ENCODE results near the gene IPO8.

IPO8 gene

DNA sequence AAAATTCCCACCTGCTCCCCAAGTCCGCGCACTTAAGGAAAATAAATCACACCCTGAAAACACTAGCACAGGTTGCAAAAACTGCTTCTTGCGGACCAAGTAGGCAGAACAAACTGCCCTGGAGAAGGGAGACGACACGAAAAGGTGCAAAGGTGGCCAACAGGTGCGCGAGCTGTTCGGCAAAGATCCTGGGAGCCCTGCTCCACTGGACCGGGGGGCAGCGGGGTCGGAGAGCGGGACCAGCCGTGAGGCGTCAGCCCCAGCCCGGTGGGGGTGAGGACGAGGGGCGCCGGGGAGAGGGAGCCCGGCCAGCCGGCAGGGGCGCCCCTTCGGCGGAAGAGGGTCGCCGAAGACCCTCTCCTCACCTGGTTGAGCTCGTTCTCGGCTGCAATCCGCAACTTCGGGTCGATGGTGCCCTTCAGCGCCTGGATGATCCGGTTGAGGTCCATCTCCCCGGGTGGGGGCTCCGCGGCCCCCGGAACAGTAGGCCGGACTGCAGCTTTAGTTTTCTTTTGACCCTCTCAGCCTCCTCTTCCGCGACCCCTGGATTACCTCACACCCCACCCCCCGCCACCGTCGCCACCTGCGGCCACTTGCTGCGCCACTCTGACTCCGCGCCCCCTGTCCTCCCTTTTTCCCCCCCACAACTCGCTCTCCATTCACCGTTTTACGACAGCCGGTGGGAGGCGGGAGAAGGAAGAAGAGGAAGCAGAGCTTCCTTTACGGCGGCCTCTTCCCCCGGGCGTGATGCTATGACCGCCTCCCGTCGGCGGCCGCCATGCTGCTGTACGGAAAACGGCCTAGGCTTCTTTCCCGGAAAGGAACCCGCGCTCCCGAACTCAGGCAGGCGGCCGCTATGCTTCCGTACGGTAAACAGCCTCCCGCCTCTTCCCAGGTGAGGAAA, at the start of gene IPO8:
Gene IPO8 (minus strand): TSS at position 671 of the 904 bp plus-strand sequence. CDS start 222 bp downstream, at position 449.
- DNase-seq = peak; percentile 94

- no peak for DNase-seq
Measured at GRCh38 chr12:30744321-30744720, 48.7 kb upstream of the IPO8 start.

GRCh38 chr12:30740274-30740673, 44.6 kb upstream of the IPO8 start:
- no peak for DNase-seq

GRCh38 chr12:30739020-30739419, 43.4 kb upstream of the IPO8 start:
- DNase-seq = no peak

DNA sequence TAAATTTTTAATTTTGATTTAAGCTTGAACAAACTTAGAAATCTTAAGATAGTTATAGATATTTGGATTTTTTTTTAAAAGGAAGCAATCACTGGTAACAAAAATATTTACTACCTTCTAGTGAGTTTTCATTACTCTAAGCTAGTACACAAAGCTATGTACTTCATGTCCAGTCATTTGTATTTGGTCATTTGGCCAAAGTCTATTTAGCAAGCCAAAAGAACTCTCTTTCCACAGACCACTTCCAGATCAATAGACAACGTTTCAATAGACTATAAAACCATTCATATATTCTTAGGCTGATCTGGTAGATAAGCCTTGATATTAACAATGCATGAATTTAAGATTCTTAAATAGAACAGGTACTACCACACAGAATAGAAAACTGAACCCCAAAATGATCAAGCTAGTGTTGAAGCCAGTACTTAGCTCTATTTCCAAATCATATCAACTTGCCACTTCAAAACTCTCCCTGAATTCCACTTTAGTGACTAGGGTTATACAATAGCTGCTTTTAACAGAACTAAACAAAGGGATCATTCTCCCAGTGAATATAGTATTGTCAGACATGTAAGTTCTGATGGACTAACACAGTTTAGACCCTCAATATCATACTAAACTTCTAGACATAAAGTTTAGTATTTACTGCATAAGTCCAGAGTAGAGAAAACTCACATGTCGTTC, 37.4 kb upstream of the IPO8 start:
- no peak for DNase-seq

- no peak for DNase-seq
Measured at GRCh38 chr12:30730011-30730410, 34.3 kb upstream of the IPO8 start.

DNA sequence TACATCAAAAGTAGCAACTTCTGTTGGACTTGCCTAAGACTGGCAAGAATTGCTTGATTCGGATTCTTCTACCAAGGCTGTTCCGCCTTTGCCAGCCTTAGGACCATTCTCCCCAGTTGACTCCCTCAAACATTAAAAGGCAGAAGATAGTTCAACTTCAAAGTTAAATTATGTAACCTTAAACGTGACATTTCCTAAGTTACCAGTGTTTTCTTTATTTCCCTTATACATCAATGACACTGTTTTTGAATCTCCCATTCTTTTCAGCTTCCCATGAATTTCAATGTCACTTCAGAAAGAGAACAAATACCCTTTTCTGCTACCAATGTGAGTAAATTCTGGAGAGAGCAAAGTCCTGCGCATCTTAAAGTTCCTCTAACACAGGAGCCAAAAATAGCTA, 33.9 kb upstream of the IPO8 start:
- DNase-seq = no peak

GRCh38 chr12:30726647-30727046, 31.0 kb upstream of the IPO8 start:
- DNase-seq = no peak

- no peak for DNase-seq
Measured at GRCh38 chr12:30725739-30726138, 30.1 kb upstream of the IPO8 start.

- DNase-seq = no peak
Measured at GRCh38 chr12:30719060-30719459, 23.4 kb upstream of the IPO8 start.

GRCh38 chr12:30707613-30708342, 12.1 kb upstream of the IPO8 start:
- no peak for DNase-seq

DNA sequence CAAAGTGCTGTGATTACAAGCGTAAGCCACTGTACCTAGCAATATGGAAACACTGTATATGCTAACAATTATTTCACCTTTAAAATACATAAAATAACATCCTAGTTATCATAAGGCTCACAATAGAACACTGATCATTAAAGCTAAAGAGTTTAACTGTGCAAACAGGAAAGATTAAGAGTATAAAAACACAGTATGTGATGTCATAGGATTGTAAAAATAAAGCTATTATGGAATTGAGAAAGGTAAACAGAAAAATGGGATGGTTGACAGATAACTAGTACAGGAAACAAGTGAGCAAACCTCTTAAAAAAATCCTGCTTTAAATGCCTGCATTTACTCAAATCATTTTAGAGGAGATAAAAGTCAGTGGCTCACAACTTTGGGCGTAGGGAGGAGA, 10.8 kb upstream of the IPO8 start:
- no peak for DNase-seq

GRCh38 chr12:30701056-30701455, 5.4 kb upstream of the IPO8 start:
- DNase-seq = no peak

GRCh38 chr12:30700216-30700900, 4.7 kb upstream of the IPO8 start:
- DNase-seq = no peak

GRCh38 chr12:30698346-30698745, 2.7 kb upstream of the IPO8 start:
- no peak for DNase-seq

GRCh38 chr12:30696943-30697342, 1.3 kb upstream of the IPO8 start:
- no peak for DNase-seq

DNA sequence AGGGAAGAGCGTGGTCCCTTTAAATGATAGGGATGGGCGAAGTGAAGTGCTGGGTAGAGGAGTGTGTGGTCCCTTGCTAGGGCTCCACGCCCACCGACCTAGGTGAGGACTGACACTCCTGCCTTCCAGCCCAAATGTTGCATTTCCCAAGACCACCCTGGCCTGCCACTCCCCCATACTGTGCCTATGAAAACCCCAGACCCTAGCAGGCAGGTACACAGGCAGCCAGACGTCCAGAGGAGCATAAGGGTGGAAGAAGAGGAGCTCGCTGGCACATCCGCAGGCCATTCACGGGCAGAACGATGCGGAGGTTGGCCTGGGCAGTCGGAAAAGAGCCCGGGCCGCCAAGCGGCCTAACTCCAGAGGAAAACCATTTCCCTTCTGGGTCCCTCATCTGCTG, 817 bp upstream of the IPO8 start:
- DNase-seq = no peak

- no peak for DNase-seq
Measured at GRCh38 chr12:30696103-30696408, 387 bp upstream of the IPO8 start.

DNA sequence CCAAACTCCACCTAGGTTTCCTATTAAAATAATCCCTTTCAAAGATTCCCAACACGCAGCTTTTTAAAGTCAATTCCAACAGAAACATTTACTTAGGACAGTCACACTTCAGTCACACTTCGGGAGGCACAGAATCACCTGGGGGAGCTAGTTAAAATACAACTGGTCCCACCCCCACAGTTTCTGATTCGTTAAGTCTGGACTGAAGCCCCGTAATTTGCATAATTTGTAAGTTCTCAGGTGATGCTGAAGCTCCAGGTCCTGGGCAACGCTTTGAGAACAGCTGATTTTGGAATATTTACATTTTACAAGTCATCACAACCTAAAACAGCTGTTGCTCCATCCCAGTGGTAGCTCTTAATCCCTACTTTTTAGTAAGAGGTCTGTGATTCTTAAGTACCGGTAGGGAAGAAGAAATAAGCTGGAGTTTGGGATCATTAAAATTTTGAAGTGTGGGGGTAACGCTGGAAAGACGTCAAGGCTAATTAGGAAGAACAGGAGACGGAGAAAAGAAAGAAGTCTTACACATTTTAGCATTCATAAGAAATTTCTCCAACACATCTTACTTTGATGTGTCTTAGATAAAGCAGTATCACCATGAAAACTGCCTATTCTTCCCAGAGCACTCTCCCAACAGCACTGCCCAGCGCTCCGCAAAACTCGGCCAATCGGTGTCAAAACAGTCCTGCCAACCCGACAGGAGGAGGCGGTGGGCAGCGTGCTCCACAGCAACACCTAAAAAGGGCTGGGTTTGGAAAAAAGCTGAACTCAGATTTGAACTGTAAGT, 1.1 kb downstream of the IPO8 start:
- peak; percentile 42 for DNase-seq

DNA sequence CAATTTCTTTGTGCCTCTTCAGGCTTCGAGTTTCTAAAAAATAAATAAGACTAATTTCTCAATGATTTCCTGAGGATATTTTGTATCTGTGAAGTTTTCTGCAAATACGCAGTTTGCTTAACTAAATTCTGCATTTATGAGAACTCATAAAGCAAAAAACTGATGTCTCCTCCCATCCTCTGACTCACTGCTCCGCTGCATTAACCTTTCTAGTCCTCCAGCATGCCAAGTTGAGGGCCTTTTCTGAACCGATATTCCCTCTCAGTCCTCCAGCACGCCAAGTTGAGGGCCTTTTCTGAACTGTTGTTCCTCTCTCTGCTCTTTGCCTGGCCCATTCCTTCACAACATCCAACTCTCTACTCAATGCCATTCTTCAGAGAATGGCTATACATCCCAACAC, 3.2 kb downstream of the IPO8 start:
- DNase-seq = no peak

- no peak for DNase-seq
Measured at GRCh38 chr12:30691122-30691879, 4.4 kb downstream of the IPO8 start.
